ENCODE measurements around the gene CCDC34. TPM values are rescaled to one million over a fixed set of nuclear protein-coding genes. Genes with fewer than 3 reads are reported as not detected.

The CCDC34 gene
- total RNA-seq, 2 donors from 2014 or later = 19.7 to 20.8 TPM

GRCh38 chr11:27317751-27318150, 45.3 kb downstream of the CCDC34 start:
- DNase-seq (ENCODE audit: low spot score in 2 of 2) (no peak), ATAC-seq (no peak)
- peaks cover 0 to 4% of the 10 kb centered on the region in 2 donors for H3K36me3 Mint-ChIP-seq
- no peak overlapping the region for H3K27ac Mint-ChIP-seq
- no peaks in the 10 kb centered on the region for H3K9me3 Mint-ChIP-seq

- DNase-seq (ENCODE audit: low spot score in 2 of 2) (no peak), ATAC-seq (no peak)
- no peaks in the 10 kb centered on the region for H3K36me3 Mint-ChIP-seq
Measured at GRCh38 chr11:27315836-27316235, 47.2 kb downstream of the CCDC34 start.

GRCh38 chr11:27313157-27313821, 49.7 kb downstream of the CCDC34 start:
- DNase-seq (ENCODE audit: low spot score in 2 of 2) = no peak
- no peak for ATAC-seq
- Mint-ChIP-seq H3K9me3 (no peaks in the 10 kb centered on the region), H3K36me3 (no peaks in the 10 kb centered on the region), H3K27ac (no peak overlapping the region)

More at GRCh38 chr11:27315836-27316235, 47.2 kb downstream of the CCDC34 start:
- Mint-ChIP-seq H3K9me3 (no peaks in the 10 kb centered on the region), H3K27ac (no peak overlapping the region)

- Mint-ChIP-seq H3K27ac (no peak overlapping the region), H3K9me3 (no peaks in the 10 kb centered on the region), H3K36me3 (no peaks in the 10 kb centered on the region)
- ATAC-seq (no peak), DNase-seq (ENCODE audit: low spot score in 2 of 2) (no peak)
Measured at GRCh38 chr11:27312110-27312509, 50.9 kb downstream of the CCDC34 start.

GRCh38 chr11:27310707-27311106, 52.3 kb downstream of the CCDC34 start:
- DNase-seq (ENCODE audit: low spot score in 2 of 2) = no peak
- H3K9me3 Mint-ChIP-seq = peaks cover 0 to 5% of the 10 kb centered on the region in 2 donors
- ATAC-seq = no peak

GRCh38 chr11:27310182-27310581, 52.8 kb downstream of the CCDC34 start:
- Mint-ChIP-seq H3K9me3 (peaks cover 0 to 5% of the 10 kb centered on the region in 2 donors), H3K36me3 (peaks cover 0 to 10% of the 10 kb centered on the region in 2 donors), H3K27ac (no peak overlapping the region)
- DNase-seq (ENCODE audit: low spot score in 2 of 2) (no peak), ATAC-seq (no peak)

More at GRCh38 chr11:27310707-27311106, 52.3 kb downstream of the CCDC34 start:
- Mint-ChIP-seq H3K27ac (no peak overlapping the region), H3K36me3 (peaks cover 0 to 6% of the 10 kb centered on the region in 2 donors)

- ATAC-seq (no peak), DNase-seq (ENCODE audit: low spot score in 2 of 2) (no peak)
- Mint-ChIP-seq H3K36me3 (peaks cover 0 to 16% of the 10 kb centered on the region in 2 donors), H3K9me3 (peaks cover 0 to 7% of the 10 kb centered on the region in 2 donors), H3K27ac (no peak overlapping the region)
Measured at GRCh38 chr11:27309046-27309445, 54.0 kb downstream of the CCDC34 start.

- no peak for ATAC-seq
- DNase-seq (ENCODE audit: low spot score in 2 of 2) = no peak
- Mint-ChIP-seq H3K9me3 (peaks cover 0 to 9% of the 10 kb centered on the region in 2 donors), H3K36me3 (peaks cover 0 to 16% of the 10 kb centered on the region in 2 donors), H3K27ac (no peak overlapping the region)
Measured at GRCh38 chr11:27307232-27307631, 55.8 kb downstream of the CCDC34 start.

- Mint-ChIP-seq H3K27ac (no peak overlapping the region), H3K36me3 (peaks cover 0 to 16% of the 10 kb centered on the region in 2 donors), H3K9me3 (peaks cover 0 to 9% of the 10 kb centered on the region in 2 donors)
- DNase-seq (ENCODE audit: low spot score in 2 of 2) (no peak), ATAC-seq (no peak)
Measured at GRCh38 chr11:27305751-27306150, 57.3 kb downstream of the CCDC34 start.

- Mint-ChIP-seq H3K27ac (no peak overlapping the region), H3K9me3 (peaks cover 0 to 13% of the 10 kb centered on the region in 2 donors), H3K36me3 (peaks cover 0 to 16% of the 10 kb centered on the region in 2 donors)
- ATAC-seq (no peak), DNase-seq (ENCODE audit: low spot score in 2 of 2) (no peak)
Measured at GRCh38 chr11:27304514-27304913, 58.5 kb downstream of the CCDC34 start.

GRCh38 chr11:27303903-27304302, 59.1 kb downstream of the CCDC34 start:
- Mint-ChIP-seq H3K9me3 (peaks cover 0 to 13% of the 10 kb centered on the region in 2 donors), H3K36me3 (peaks cover 0 to 16% of the 10 kb centered on the region in 2 donors), H3K27ac (no peak overlapping the region)
- no peak for ATAC-seq
- no peak for DNase-seq (ENCODE audit: low spot score in 2 of 2)

- peak overlapping the region in 1 of 2 donors; percentile 46 for H3K27ac Mint-ChIP-seq
- H3K36me3 Mint-ChIP-seq = peaks cover 0 to 10% of the 10 kb centered on the region in 2 donors
- peaks cover 0 to 8% of the 10 kb centered on the region in 2 donors for H3K9me3 Mint-ChIP-seq
- peak; percentile 43 to 93 for ATAC-seq
- DNase-seq (ENCODE audit: low spot score in 2 of 2) = no peak
Measured at GRCh38 chr11:27300974-27301373, 62.0 kb downstream of the CCDC34 start.

- peaks cover 3 to 8% of the 10 kb centered on the region in 2 donors for H3K9me3 Mint-ChIP-seq
- peaks cover 0 to 4% of the 10 kb centered on the region in 2 donors for H3K36me3 Mint-ChIP-seq
- DNase-seq (ENCODE audit: low spot score in 2 of 2) = no peak
- no peak overlapping the region for H3K27ac Mint-ChIP-seq
- ATAC-seq = no peak
Measured at GRCh38 chr11:27297616-27298015, 65.4 kb downstream of the CCDC34 start.

GRCh38 chr11:27296497-27296896, 66.5 kb downstream of the CCDC34 start:
- Mint-ChIP-seq H3K9me3 (peaks cover 8 to 15% of the 10 kb centered on the region in 2 donors), H3K27ac (no peak overlapping the region), H3K36me3 (peaks cover 5 to 12% of the 10 kb centered on the region in 2 donors)
- DNase-seq (ENCODE audit: low spot score in 2 of 2) (no peak), ATAC-seq (peak in 1 of 2 donors; percentile 28)

GRCh38 chr11:27295928-27296327, 67.1 kb downstream of the CCDC34 start:
- Mint-ChIP-seq H3K9me3 (peaks cover 13 to 21% of the 10 kb centered on the region in 2 donors), H3K27ac (no peak overlapping the region), H3K36me3 (peaks cover 10 to 17% of the 10 kb centered on the region in 2 donors)
- no peak for DNase-seq (ENCODE audit: low spot score in 2 of 2)
- no peak for ATAC-seq

- Mint-ChIP-seq H3K27ac (no peak overlapping the region), H3K36me3 (peaks cover 18 to 27% of the 10 kb centered on the region in 2 donors), H3K9me3 (peaks cover 20 to 24% of the 10 kb centered on the region in 2 donors)
- ATAC-seq = no peak
- DNase-seq (ENCODE audit: low spot score in 2 of 2) = no peak
Measured at GRCh38 chr11:27294654-27295053, 68.4 kb downstream of the CCDC34 start.

GRCh38 chr11:27293515-27294417, 69.2 kb downstream of the CCDC34 start:
- Mint-ChIP-seq H3K36me3 (peaks cover 18 to 29% of the 10 kb centered on the region in 2 donors), H3K9me3 (peaks cover 20 to 24% of the 10 kb centered on the region in 2 donors), H3K27ac (no peak overlapping the region)
- no peak for ATAC-seq
- no peak for DNase-seq (ENCODE audit: low spot score in 2 of 2)
